Tibial nerve (tissue), 4 donors: ENCODE data around the gene TCP11L2.

Experiments
- EP300 ChIP-seq, 2 donors: sonication (generic); formaldehyde crosslinking; IDR thresholded peaks; one replicate each; pipeline ENCODE4 v1.6.1; 2017; ENCODE audit warnings: antibody characterized with exemption in 2 of 2, mild to moderate bottlenecking in 1 of 2
- POLR2A ChIP-seq, 2 donors: fragments of 450-650 bp; IDR thresholded peaks; one replicate each; pipeline ENCODE4 v1.6.1; 2017; ENCODE audit warnings: antibody characterized with exemption in 2 of 2, mild to moderate bottlenecking in 2 of 2, moderate library complexity in 2 of 2
- TF ChIP-seq, protein P1 (sequence below), 5 experiments: fragments of 200-600 bp in 3 of 5; fragments of 450-650 bp in 2 of 5; sonication (generic) in 3 of 5; IDR thresholded peaks; one replicate each; pipeline ENCODE4 v1.5.1; 2016 to 2019; ENCODE audit warnings: antibody characterized with exemption in 5 of 5, mild to moderate bottlenecking in 3 of 5, moderate library complexity in 2 of 5

GRCh38 chr12:106369624-106370346, 67.3 kb downstream of the TCP11L2 start:
- TF ChIP-seq, protein P1, sequence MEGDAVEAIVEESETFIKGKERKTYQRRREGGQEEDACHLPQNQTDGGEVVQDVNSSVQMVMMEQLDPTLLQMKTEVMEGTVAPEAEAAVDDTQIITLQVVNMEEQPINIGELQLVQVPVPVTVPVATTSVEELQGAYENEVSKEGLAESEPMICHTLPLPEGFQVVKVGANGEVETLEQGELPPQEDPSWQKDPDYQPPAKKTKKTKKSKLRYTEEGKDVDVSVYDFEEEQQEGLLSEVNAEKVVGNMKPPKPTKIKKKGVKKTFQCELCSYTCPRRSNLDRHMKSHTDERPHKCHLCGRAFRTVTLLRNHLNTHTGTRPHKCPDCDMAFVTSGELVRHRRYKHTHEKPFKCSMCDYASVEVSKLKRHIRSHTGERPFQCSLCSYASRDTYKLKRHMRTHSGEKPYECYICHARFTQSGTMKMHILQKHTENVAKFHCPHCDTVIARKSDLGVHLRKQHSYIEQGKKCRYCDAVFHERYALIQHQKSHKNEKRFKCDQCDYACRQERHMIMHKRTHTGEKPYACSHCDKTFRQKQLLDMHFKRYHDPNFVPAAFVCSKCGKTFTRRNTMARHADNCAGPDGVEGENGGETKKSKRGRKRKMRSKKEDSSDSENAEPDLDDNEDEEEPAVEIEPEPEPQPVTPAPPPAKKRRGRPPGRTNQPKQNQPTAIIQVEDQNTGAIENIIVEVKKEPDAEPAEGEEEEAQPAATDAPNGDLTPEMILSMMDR (IDR thresholded peaks at IDR 0.05) = no peak
- TF ChIP-seq EP300 (IDR thresholded peaks at IDR 0.05) (no peak), POLR2A (IDR thresholded peaks at IDR 0.05) (no peak)
